ENCODE results near the gene SLX9.

GRCh38 chr21:44988607-44989536 lies 49.0 kb downstream of the SLX9 start:
- TF ChIP-seq, protein P1, sequence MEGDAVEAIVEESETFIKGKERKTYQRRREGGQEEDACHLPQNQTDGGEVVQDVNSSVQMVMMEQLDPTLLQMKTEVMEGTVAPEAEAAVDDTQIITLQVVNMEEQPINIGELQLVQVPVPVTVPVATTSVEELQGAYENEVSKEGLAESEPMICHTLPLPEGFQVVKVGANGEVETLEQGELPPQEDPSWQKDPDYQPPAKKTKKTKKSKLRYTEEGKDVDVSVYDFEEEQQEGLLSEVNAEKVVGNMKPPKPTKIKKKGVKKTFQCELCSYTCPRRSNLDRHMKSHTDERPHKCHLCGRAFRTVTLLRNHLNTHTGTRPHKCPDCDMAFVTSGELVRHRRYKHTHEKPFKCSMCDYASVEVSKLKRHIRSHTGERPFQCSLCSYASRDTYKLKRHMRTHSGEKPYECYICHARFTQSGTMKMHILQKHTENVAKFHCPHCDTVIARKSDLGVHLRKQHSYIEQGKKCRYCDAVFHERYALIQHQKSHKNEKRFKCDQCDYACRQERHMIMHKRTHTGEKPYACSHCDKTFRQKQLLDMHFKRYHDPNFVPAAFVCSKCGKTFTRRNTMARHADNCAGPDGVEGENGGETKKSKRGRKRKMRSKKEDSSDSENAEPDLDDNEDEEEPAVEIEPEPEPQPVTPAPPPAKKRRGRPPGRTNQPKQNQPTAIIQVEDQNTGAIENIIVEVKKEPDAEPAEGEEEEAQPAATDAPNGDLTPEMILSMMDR (conservative IDR thresholded peaks at IDR 0.05; ENCODE audit: low read depth, low read length) = no peak
- TF ChIP-seq EZH2phosphoT487 (IDR thresholded peaks at IDR 0.05; ENCODE audit: borderline replicate concordance, low read length) (no peak), EZH2 (IDR thresholded peaks at IDR 0.05; ENCODE audit: low read length, unreplicated experiment) (no peak)
